Measurements from ENCODE around the gene B4GALNT1.
"Not testable (repeated sequence)": the region's sequence is repeated elsewhere in the genome, so short reads cannot be mapped to it uniquely, and the experiment has no call there.

The B4GALNT1 gene

DNA sequence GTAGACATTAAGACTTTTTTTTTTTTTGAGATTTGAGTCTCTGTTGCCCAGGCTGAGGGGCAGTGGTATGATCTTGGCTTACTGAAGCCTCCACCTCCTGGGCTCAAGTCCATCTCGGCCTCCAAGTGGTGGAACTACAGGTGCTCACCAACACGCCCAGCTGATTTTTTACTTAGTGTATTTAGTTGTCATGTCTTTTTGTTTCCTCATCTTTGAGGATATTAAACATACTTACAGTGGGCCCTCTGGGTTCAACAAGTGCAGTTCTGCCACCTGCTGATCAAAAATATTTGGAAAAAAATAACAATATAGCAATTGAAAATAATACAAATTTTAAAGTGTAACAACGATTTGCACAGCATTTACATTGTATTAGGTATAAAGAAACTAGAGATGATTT is 4.4 kb upstream of the B4GALNT1 start:
- DNase-seq (ENCODE audit: low read depth in 3 of 3) = no peak

DNA sequence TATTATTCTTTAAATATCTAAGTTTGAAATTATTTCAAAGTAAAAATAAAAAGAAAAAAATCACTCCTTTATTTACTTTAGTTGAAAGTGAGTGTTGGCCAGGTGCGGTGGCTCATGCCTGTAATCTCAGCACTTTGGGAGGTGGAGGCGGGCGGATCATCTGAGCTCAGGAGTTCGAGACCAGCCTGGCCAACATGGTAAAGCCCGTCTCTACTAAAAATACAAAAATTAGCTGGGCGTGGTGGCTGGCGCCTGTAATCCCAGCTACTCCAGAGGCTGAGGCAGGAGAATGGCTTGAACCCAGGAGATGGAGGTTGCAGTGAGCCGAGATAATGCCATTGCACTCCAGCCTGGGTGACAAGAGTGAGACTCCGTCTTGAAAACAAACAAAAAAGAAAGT is 3.7 kb upstream of the B4GALNT1 start:
- DNase-seq (ENCODE audit: low read depth in 3 of 3) = not testable (repeated sequence)

DNA sequence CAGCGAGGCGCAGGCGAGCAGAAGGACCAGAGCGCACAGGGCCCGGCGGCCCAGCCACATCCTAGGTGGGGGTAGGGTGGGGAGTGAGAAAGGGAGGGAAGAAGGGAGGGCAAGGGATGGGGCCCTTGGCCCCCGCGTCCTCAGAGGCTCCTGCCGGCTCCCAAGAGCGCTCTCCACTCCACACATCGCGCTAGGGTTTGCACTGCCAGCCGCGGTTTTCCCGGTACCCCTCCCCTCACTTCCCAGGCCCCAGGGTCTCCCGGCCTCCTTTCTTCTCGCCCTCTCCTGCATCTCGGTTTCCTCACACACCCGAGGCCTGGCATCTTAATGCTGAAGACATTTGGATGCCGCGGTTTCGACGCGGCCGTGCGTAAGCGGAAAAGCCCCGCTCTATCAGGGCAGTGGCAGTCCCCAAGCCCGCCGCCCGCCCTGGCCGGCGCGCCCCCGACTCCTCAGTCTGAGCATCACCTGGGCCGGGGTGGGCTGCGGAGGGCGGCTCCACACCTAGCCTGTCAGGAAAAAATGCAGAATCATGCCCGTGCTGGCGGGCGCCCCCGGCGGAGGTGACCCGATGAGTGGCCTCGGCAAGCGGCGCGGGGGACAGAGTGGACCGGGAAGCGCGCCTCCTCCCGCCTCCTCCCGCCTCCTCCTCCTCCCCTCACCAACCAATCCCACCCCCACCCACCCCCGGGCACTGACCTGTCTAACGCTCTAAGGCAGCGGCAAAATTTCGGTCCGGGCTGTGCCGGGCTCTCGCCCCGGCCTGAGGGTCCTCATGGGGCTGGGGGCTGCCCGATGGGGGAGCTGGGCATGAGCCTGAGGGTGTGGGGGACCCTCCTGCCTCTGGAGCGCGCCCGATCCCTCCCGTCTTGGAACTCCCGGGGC is 686 bp downstream of the B4GALNT1 start:
- DNase-seq (ENCODE audit: low read depth in 3 of 3) = peak in 1 of 3 experiments; percentile 25

GRCh38 chr12:57631566-57632072 is 1.4 kb downstream of the B4GALNT1 start:
- no peak for DNase-seq (ENCODE audit: low read depth in 3 of 3)

DNA sequence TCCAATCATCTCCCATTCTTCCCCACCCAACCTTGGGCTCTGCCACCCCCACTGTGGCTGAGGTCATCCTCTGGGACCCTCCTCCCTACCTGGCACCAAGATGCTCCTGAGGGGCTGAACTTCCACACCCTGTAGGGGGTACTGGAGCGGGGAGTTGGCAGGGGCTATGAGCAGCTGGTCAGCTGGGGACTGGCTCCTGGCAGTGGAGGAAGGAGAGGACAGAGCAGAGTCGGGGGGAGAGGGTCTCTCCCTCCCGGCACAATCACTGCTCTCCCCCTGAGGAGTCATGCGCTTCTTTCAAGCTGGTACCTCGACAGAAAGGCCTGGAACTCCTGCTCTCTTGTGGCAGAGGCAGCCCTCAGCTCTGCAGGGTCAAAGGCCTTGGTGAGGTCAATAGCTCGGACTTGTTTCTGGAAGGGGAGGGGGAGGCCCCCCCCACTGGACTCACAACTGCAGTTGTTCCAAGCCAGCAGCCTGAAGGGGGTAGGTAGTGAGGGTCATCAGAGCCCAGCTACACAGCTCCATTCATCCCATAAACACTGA is 2.0 kb downstream of the B4GALNT1 start:
- no peak for DNase-seq (ENCODE audit: low read depth in 3 of 3)

DNA sequence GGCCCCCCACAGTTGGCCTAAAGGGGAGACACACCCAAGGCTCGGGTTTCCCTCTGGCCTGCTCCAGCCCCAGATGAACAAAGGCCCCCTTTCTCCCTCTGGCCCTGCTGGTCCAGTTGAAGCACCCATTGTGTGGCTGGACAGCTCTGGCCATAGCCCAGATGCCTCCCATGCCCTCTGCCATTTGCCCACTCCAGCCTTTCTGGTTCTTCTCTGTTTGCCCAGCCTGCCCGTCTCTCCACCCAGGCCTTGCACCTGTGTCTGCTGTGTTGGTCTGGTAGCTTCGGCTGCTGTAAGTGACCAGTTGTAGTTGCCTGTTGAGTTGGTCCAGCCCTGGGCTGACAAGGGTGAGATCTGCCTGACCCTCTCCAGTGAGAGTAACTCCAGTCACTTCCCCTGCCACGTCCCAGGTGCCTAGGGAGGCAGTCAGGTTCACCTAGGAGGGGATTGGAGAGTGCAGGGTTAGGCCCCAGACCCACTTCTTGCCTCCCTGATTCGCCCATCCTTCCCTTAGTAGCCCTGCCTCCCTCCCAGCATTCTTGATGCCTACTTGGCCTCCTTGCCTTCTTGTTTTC is 3.0 kb downstream of the B4GALNT1 start:
- no peak for DNase-seq (ENCODE audit: low read depth in 3 of 3)

DNA sequence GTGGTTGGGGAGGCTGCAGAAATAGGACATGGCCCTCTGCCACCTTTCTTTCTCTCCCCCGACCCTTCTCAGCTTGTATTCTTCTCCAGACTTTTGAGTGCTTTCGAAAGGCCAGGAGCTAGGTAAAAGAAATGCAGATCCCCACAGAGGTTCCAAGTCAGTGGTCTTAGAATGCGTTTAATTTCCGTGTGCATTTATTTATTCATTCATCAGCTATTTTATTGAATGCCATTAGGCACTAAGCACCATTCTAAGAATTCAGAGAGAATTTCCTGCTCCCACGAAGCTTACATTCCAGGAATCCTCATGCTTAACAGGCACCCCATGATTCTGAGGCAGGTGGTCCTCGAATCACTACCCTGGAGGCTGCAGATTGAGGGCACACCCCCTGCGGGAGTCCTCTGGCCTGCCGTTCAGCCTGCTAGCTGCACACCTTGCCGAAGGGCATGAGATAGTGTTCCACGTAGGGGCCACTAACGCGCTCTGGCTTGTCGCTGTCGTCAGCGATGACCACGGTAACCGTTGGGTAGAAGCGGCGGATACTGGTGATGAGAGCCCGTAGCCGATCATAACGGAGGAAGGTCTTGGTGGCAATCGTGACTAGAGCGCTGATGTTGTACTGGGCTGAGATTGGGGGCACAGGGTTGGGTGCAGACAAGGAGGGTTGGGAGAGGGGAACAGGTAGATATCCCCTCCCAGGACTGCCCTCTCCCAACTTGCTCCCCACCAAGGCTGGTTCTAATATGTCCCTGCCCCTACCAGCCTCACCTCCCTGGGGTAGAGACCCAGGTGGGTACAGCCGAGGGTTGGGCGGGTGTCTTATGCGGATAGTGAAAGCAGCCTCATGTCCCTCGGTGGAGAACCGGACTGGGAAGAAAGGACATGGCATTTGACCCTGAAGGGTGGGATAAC is 4.5 kb downstream of the B4GALNT1 start:
- no peak for DNase-seq (ENCODE audit: low read depth in 3 of 3)

- no peak for DNase-seq (ENCODE audit: low read depth in 3 of 3)
Measured at GRCh38 chr12:57627501-57628279, 5.3 kb downstream of the B4GALNT1 start.

- DNase-seq (ENCODE audit: low read depth in 3 of 3) = no peak
Measured at GRCh38 chr12:57626921-57627445, 6.0 kb downstream of the B4GALNT1 start.

- DNase-seq (ENCODE audit: low read depth in 3 of 3) = no peak
Measured at GRCh38 chr12:57626111-57626920, 6.7 kb downstream of the B4GALNT1 start.

GRCh38 chr12:57625261-57626032 is 7.6 kb downstream of the B4GALNT1 start:
- no peak for DNase-seq (ENCODE audit: low read depth in 3 of 3)

DNA sequence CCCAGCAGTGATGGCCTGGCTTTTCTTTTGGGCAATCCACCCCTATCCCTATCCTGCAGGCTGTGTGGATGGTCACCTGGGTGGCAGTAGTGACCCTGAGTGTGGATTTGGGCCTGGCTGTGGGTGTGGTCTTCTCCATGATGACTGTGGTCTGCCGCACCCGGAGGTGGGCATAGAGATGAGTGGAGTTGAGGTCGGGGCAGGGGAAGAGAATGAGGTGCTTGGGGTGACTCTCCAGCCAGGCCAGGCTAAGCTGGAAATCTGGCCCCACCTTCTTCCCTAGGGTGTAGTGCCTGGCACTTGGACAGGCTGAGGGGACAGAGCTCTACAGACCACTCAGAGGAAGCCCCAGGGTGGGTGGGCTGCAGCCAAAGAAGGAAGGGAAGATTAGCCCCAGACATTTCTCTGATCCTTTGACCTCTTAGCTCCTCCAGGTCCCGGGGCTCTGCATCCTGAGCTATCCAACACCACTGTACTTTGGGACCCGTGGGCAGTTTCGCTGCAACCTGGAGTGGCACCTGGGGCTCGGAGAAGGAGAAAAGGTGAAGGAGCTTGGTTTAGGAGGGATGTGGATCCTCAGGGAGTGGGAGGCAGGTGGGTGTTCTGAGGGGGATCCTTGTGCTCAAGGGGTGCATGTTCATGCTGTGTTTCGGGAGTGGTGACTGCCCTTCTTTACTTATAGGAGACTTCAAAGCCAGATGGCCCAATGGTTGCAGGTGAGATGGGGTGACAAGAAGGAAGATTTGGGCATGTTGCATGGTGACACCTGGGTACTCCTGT is 8.4 kb downstream of the B4GALNT1 start:
- no peak for DNase-seq (ENCODE audit: low read depth in 3 of 3)

GRCh38 chr12:57623811-57624390 is 9.1 kb downstream of the B4GALNT1 start:
- no peak for DNase-seq (ENCODE audit: low read depth in 3 of 3)

- no peak for DNase-seq (ENCODE audit: low read depth in 3 of 3)
Measured at GRCh38 chr12:57623385-57623784, 9.6 kb downstream of the B4GALNT1 start.

- DNase-seq (ENCODE audit: low read depth in 3 of 3) = no peak
Measured at GRCh38 chr12:57622293-57623245, 10.4 kb downstream of the B4GALNT1 start.

DNA sequence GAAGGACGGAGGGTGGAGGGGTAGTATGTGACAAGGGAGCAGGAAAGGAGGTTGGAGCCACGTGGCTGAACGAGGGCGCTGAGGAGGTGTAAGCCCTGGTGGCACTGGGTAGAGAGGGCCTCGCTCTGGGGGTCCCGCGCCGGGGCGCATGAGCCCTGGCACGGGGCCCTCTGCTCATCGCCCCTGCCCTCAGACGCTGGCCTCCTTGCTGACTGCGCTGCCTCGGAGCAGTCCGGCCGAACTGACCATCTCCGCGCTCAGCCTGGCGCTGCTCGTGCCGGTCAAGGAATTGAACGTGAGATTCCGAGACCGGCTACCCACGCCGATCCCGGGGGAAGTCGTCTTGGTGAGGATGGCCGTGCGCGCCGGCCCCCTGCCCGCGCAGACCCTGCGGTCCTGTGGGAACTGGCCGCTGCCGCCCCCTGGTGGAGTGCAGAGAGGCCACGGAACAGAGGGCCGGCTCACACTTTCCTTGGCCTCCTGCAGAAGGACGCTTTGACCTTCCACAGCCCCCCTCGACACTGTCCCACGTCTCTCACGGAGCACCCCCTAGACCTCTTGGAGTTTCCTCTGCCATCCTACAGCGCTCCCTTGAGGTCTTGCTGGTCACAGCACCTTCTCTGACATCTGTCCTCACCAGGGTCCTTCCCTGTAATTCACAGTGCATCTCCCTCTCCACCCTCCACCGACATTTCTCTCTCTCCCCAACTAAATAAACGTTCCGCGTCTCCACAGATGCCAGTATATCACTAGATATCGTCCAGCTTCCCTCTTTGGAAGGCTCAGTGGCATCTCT is 11.3 kb downstream of the B4GALNT1 start:
- peak in 2 of 3 experiments; percentile 43 to 59 for DNase-seq (ENCODE audit: low read depth in 3 of 3)
